HG03457 (cell line): ENCODE measurements around the gene NKD2.
"Not testable (repeated sequence)": the region's sequence is repeated elsewhere in the genome, so short reads cannot be mapped to it uniquely, and the experiment has no call there.

Experiments
- ATAC-seq: cut with Tn5 transposase; IDR thresholded peaks from one replicate; pipeline ENCODE4 v1.9.1; 2021; ENCODE audit warnings: moderate number of reproducible peaks; ENCODE audit not compliant: unreplicated experiment

Gene NKD2

DNA sequence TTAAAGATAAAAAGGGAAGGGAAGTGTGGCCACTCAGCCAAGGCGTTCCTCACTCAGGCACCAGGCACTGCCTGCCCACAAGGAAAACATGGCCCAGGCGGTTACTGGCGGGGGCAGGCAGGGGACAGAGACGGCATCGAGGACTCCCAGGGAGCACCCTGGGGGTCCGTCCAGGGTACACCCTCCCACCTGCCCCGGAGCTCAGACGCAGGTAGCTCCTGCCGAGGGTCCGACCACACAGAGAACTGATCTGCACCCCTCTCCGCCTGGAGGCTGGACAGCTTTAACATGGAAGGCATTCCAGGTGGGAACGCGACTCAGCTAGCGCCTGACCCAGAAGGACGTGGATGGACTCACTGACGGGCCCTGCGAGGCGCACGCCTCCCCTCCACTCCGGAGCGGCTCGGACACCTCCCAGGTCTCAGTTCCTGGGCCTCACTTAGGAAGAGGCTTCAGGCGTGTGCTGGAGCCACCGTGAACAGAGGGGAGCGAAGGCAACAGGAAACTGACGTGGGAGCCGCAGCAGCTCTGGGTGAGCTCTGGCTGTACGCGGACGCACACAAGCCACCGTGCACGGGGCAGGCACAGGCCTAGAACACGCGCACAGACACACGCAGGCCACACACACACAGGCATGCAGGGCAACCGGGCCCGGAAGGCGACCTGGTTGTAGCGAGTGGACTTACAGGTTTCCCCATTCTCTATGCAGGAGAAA lies 47.5 kb downstream of the NKD2 start:
- ATAC-seq: no peak

DNA sequence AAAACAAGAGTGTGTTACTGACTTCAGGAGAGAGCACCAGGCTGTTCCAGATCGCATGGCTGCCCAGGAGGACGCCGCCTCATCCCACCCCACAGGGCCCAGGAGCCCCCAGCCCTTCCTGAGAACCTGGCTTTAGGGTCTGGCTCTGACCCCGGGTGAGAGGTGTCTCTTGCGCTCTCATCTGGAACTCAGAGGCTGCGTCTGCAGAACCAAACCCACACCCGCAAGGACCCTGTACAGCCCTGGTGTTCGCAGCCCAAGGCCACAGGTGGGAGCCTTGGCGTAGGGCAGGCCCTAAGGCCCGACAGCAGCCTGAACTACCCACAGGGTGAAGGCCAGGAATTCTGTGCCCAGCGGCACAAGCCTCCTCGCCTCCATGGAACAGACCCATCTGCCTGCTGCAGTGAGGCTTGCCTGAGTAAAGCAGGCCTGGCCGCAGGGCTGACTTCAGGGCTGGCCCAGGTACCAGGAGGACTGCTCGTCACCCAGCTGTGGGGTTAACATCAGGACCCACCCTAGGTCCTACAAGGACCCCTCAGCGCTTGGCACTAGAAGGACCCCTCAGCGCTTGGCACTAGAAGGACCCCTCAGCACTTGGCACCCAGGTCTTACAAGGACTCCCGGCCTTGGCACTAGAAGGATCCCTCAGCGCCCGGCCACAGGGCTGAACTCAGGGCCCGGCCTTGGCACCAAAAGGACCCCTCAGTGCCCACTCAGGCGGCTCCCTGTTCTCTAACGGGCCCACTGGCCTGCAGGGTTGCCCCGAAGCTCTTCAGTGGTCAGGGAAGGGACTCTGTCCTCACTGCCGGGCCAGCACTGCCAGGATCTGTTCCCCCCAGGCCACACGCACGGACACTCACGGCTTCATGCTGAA lies 48.2 kb downstream of the NKD2 start:
- ATAC-seq: no peak

DNA sequence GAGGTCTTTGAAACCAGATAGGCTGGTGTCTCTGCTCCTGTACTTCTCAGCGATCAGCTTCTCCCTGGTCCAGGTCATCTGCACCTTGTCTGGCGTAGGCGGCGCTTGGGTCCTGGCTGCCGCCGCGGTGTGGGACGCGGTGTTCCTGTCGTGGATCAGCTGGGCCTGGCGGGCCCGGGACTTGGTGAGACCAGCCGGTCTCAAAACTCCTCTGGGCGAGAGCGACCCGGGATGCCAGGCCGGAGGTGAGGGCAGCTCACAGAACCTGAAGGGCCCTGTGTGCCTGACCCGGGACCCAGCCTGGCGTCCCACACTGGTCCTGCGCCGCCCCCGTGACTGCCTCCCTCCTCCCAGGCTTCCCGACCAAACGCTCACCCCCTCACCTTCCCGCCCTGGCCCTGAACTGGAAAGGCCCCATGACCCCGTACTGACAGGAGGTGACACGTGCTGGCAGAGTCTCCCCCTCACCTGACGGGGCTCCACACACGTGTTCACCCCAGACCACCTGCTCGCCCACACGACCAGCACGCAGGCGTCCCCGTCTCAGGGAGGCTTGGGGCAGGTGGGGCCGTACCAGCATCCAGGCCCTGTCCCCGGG lies 49.0 kb downstream of the NKD2 start:
- no peak for ATAC-seq

DNA sequence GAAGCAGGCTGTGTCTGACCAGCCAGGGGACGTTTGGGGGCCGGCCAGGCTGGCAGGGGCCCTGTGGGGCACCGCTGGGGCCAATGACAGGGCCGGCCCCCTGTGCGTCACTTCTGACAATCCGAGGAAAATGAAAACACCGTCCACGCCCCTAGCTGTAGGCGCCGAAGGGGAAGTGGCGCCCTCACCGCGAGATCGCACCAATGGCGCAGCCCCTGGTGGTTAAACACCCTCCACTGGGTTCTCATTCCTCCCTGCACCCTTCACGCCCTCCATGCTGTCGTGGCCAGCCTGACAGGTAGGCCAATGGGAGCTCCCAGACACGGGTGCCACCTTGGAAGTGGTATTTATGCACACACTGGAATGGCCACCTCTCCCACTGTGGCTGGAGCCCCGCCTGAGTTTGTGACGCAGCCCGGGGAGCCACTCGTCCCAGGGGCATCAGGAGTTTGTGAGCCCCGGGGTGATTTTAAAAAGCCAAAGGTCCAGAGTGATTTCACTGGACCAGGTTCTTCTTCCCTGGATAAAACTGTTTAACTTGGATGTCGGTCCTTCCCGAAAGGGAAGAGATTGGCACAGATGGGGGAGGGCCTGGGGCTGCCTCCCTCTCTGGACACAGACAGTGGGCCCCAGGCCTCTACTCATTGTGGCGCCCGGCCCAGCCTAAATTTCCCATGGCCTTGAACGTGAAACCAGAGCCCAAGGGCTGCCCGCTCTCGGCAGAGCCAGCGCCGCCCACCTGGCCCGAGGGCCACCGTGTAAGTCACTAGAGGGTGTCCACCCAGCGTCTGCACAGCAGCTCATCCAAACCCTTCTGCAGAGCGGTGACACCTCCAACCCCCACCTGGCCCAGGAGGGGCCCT lies 49.7 kb downstream of the NKD2 start:
- ATAC-seq: no peak

DNA sequence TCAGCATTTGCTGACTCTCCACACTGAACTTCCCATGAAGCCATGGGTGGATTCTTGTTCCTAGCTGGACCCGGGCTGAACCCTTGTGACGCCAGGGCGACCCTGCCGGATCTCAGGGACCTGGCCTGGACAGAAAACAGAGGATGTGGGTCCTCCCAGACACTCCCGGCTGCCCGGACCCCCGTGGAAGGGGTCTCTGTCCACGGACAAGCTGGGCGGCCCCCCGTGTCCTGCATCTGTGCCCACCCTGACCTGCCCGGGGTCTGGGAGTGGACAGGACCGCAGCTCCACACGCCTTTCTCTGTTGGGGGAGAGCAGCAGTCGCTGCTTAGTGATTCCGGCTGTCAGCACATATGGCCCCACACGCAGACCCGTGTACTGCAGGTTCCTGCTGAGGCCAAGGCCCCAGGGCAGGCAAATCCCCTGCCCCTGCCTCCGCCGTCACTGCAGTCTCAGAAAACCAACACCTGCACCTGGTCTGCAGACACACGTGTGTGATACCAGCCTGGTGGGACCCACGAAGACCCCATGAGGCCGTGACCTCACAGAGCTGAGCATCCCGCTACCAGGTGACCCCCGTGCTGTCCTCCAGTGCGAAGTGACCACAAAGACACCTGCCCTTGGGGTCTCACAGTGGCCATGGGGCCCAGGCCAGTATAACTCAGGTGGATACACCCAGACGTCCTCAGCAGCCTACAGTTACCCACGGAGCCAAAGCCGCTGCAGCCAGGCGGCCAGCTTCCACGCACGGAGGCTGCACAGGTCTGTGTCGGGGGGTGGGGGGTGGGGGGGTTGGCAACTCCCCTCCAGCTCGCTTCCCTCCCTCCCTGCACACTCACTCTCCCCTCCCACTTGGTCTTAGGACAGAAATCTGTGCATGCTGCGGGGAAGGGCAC lies 50.6 kb downstream of the NKD2 start:
- ATAC-seq: no peak

DNA sequence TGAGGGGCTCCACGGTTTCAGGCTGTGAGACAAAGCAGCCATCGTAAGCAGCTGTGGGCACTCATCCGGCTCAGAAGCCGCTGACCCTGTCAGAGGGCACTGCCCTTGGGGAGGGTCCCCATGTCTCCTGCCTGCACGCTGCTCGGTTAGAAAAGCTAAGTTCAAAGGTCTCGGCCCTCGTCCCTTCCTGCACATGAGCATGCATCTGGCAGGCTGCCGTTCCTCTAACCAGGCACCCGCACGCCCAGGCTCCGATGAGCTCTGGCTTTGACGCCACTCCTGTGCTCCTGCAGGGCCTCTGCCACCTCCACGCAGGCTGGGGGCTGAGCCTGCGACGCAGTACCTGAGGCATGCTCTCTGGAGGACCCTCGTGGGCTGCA lies 51.3 kb downstream of the NKD2 start:
- ATAC-seq: no peak

DNA sequence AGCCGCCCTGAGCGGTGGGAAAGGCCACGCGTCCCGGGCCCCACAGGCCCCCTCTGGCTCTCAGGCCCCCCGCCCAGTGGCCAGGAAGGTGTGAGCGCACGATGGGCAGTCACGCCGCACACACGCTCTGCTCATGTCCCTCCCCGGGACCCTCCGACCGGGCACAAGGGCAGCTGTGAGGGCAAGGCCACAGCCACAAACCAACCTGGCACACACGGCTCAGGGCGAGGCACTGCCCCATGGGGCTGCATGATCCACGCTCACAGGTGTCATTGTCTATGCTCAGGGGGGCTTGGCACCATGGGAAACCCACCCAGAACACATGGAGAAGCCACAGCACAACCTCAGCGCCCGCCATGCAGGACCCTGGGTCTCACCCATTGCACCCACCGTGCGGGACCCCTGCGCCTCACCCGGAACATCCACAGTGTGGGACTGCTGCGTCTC lies 52.0 kb downstream of the NKD2 start:
- no peak for ATAC-seq

DNA sequence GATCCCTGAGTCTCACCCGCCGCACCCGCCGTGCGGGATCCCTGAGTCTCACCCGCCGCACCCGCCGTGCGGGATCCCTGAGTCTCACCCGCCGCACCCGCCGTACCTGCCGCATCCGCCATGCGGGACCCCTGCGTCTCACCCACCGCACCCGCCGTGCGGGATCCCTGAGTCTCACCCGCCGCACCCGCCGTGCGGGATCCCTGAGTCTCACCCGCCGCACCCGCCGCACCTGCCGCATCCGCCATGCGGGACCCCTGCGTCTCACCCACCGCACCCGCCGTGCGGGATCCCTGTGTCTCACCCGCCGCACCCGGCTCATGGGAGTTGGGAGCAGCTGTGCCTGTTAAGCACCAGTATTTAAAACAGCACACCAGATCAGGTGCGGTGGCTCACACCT lies 52.7 kb downstream of the NKD2 start:
- ATAC-seq: not testable (repeated sequence)

DNA sequence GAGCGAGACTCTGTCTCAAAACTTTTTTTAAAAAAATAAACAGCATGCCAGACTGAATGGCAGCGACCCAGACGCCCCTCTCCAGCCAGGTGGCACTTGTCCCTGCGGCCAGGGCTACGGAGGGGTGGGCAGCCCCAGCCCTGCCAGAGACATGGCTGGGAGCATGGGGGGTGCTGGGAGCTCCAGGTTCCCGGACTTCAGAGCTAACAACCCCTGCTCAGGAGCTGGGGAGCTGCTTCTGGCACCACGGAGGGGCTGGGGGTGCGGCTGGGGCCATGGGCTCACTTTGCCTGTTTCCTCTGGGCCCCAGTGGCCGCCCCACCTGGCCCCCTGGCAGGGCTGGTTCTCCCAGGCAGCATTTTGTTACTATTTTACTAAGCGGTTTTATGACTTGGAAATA lies 53.3 kb downstream of the NKD2 start:
- ATAC-seq: no peak

DNA sequence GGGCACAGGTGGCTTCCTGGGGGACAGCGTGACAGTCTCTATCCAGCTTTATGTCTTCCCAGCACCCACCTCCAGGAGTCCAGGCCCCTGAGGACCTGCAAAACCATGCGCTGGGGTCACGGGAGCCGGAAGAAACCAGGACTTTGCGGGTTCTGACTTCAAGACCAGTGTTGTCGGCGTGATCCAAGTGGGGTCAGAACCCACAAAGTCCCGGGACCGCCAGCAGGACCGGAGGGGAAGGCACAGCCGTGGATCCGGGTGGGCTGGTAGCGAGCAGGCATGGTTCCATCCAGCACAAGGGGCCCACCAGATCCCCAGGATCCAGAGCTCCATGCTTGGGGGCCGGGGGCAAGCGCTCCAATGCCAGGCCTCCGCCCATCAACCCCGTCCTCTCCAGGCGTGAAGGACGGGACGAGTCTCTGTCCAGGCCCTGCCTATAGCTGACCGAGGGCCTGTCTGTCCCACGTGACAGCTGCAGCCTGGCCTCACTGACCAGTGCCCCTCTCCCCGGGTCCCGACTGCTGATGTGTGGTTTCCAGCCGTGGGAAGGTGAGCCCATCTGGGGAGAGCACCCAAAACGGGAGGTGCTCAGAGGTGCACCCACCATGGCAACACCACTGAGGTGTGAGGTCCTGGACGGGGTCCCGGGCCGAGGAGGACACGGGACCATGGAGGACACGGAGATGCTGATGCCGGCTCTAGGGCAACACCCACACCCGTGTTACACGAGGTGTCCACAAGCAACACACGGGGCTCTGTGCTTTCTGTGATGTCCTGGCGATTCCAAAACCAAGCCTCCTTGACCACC lies 54.4 kb downstream of the NKD2 start:
- no peak for ATAC-seq

DNA sequence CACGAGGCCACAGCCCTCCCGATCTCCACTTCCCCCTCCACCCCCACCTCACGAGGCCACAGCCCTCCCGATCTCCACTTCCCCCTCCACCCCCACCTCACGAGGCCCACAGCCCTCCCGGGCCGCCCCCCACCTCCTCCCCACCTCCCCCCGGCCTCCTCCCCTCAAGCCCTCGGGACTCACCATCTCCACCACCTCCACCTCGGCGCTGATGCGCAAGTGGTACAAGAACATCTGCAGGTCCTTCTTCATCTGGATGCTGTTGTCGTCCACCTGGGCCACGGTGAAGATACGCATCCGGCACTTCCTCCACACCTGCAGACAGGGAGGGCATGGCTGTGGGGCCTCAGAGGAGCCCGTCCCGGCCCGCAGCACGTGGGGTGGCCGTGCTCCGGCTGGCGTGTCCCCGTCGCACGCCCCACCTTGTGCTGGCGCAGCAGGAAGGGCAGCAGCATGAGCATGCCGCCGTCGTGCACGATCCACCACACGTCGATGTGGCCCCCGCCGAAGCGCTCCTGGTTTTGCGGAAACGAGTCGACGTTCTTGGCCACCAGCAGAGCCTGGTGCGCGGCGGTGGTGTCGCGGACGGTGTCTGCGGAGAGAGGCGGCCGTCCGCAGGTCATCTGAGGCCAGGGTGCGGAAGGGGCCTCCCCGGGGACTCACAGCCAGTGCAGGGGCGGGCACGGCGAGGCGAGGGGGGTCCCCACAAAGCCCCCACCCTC lies 55.2 kb downstream of the NKD2 start:
- no peak for ATAC-seq

DNA sequence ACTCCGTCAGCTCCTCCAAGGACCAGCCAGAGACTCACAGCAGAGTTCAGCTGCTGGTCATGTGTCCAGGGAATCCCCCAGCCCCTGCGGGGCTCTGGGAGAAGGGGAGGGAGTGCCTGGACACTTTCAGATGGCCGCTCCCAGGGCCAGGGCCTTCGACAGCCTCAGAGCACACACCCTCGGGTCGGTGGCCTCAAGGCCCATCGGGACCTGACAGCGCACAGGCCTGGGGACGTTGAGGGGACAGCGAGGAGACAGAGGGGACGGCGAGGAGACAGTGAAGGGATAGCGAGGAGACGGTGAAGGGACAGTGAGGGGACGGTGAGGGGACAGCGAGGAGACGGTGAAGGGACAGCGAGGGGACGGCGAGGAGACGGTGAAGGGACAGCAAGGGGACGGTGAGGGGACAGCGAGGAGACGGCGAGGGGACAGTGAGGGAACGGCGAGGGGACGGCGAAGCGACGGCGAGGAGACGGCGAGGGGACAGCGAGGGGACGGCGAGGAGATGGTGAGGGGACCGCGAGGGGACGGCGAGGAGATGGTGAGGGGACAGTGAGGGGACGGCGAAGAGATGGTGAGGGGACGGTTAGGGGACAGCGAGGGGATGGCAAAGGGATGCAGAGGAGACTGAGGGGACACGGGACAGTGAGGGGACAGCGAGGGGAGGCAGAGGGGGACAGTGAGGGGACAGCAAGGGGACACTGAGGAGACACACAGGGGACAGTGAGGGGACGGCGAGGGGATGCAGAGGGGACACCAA lies 56.0 kb downstream of the NKD2 start:
- ATAC-seq: no peak

DNA sequence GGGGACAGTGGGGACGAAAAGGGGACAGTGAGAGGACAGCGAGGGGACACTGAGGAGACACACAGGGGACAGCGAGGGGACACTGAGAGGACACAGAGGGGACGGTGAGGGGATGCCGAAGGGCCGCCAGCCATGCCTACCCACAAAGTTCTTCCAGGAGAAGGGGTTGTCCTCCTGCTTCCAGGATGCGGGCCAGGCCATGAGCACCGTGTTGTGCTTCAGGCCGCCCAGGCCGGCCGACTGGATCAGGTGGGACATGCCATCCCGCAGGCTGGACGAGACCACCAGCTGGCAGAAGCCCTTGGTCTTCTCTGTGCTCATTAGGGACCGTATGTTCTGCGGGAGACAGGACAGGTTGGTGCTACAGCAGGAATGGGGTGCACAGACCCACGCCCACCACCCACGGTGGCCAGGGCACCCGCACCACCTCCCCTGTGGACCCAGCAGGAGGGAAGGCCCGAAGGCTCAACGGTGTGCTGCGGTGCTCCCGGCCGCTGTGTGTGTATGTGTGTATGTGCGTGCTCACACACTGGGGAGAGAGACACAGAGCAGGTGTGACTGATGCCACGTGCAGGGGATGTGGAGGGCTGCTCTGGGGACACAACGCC lies 56.6 kb downstream of the NKD2 start:
- no peak for ATAC-seq

DNA sequence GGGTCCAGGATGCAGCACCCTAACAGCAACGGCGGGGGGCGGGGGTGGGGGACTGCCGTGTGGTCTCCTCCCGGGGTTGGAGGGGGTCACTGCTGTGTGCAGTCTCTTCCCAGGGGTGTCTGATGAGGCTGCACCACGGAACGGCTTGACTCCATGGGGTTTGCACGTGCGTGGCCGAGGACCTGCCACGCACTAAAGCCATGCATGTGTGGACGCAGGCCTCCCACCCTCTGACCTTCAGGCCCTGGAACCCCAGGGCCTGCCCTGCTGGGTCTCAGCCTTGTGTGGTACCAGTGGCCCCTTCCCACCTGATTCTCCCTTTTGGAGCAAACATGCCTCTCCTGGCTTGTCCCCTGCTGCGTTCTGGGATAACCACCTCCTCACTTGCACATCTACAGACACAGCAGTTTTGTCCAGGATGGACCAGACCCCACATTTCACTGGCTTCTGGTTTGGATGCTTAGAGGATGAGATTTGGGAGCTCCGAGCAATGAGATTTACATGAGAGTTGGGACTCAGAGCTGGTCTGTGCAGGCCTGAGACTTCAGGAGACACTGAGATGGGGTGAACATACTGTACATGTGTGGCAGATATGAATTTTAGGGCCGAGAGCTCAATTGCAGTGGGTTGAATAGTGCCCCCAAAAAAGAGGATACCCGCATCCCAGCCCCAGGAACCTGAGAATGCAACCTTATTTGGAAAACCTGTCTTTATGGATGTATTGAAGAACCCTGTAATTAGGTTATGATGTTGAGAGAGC lies 57.5 kb downstream of the NKD2 start:
- ATAC-seq: no peak

DNA sequence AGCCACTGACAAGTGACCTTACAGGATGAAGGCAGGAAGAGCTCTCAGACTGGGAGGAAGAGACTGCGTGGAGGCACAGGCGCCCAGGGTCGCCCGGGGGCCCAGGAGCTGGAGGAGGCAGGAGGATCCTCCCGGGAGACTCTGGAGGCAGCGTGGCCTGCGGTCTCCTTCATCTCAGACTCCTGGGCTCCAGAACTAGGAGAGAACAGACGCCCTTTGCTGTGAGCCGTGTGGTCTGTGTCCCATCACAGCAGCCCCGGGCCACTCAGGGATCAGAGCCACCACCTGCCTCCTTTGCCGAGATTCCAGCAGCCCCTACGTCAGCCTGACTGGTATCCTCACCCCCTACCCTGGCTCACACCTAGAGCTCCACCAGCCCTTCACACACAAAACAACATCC lies 58.1 kb downstream of the NKD2 start:
- no peak for ATAC-seq
